HG03095 (cell line): ENCODE measurements around the gene BORA.
"Not testable (repeated sequence)": the region's sequence is repeated elsewhere in the genome, so short reads cannot be mapped to it uniquely, and the experiment has no call there.

Experiments
- ATAC-seq: cut with Tn5 transposase; IDR thresholded peaks from one replicate; pipeline ENCODE4 v1.9.1; 2021; ENCODE audit warnings: moderate library complexity; ENCODE audit not compliant: unreplicated experiment

The BORA gene

GRCh38 chr13:72760189-72760588, 32.5 kb downstream of the BORA start:
- ATAC-seq, result no peak

GRCh38 chr13:72763411-72763810, 35.7 kb downstream of the BORA start:
- no peak for ATAC-seq

DNA sequence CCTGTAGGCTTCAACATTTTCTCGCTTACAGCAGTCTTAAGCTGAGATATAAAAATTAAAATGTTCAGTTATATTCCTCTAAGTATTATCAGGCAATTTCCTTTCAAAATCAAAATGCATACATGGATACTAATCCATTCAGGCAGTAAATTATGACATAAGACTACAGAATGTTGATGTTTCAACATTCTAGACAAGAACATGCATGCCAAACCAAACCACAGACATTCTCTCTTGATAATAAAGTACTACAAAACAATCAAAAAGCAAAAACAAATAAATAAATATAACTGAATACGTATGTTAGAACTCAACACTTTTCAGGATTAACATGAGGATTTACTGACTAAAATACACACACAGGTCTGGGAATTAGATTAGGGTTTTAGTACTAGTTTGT, 46.3 kb downstream of the BORA start:
- no peak for ATAC-seq

GRCh38 chr13:72781451-72782439, 54.0 kb downstream of the BORA start, which contains the start of the genes DIS3 and PIBF1:
Gene DIS3, minus strand, starts transcription at chr13:72781900. Its CDS starts 68 bp downstream, at chr13:72781832.
Gene PIBF1, plus strand, starts transcription at chr13:72782133. Its CDS starts 1,337 bp downstream, at chr13:72783470.
- ATAC-seq, result peak; percentile 96

- no peak for ATAC-seq
These were observed 55.0 kb downstream of the BORA start for GRCh38 chr13:72782717-72783116.

- ATAC-seq, result not testable (repeated sequence)
These were observed 57.0 kb downstream of the BORA start for GRCh38 chr13:72784679-72785078.

DNA sequence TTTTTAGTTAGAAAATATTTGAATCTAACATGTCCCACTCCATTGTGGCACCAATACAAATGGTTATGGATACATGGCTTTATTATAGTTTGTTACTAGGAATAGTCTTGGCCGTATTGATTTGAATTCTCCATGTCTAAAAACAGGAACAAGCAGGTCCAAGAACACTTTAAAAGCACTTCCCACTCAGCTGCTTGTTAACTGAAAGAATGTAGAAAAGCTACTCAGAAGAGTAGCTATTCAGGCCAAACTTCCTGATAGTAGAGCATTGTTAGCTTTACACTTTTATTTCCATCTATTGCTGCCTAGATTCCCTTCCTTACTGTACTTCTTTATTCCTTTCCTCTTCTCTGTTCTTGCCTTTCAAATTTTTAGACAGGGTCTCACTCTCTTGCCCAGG, 61.1 kb downstream of the BORA start:
- ATAC-seq, result no peak

- no peak for ATAC-seq
These were observed 64.9 kb downstream of the BORA start for GRCh38 chr13:72792640-72793039.

- no peak for ATAC-seq
These were observed 71.1 kb downstream of the BORA start for GRCh38 chr13:72798817-72799216.

DNA sequence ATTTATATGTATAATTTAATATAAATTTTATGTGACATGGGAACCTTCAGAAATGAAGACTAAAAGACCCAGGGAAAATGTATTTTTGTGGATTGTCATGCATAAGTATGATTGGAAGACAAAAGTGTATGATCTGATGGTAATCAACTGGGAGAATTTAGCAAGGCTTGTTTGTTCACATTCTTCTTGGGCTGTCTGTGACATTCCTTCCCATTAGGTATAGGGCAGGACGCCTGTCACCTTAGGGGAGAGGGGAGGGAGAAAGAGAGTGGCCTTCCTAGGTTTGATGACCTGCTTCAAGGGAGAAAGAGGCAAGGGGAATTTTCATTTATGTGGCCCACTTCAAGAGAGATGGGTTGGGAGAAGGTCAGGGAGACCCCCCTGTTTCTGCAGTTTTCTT, 76.6 kb downstream of the BORA start:
- ATAC-seq, result no peak
